ENCODE results near the gene MED29. TPM values are rescaled to one million over a fixed set of nuclear protein-coding genes. Genes with fewer than 3 reads are reported as not detected.

MED29 gene
- total and polyA plus RNA-seq, 2 of the 13 experiments (the other 11 are each of a cell fraction or from before 2014, with no cell fraction given), result 14.0 to 19.7 TPM

DNA sequence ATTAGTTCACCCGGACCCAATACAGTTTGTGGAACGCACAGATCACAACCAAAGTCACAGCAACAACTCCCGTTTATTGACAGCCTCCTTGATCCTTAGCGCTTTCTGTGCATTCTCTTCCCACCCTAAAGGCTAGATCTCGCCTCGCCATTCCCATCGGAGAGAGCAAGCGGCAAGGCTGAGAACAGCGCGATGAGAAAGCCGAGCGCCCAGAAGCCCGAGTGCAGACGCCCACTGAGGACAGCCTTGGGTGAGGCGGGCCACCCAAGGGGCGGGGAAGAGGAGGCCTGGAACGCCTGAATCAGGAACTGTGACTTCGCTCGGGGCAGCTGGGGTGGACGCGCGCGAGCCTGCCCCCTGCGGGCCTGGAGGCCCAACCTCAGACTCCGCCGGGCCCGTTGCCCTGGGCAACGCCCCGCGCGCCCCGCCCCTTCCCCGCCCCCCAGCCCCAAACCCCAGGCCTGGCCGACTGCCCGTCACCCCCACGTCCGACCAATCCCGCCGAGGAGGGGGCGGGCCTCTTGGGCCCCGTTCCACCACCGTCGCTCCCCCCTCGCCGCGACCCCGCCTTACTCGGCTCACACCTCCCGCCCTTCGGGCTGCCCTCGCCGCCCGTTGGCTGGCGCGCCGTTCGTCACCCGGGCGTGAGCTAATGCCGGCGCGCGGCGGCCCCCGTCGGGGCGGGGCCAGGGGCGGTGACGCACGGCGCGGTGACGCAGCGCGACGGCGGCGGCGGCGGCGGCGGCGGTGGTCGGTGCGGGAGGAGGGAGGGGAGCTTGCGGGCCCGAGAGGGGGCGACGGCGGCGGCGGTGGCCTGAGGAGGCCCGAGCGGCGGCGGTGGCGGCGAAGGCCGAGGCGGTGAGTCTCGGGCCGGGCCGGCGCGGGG, 49.2 kb upstream of the MED29 start, which contains the start of gene SAMD4B (continued):
- TF ChIP-seq MIXL1 (CRISPR knock-in tag; IDR thresholded peaks at IDR 0.05) (peak; percentile 39; the same call in 1 of the 2 replicates), ZNF138 (CRISPR knock-in tag; IDR thresholded peaks at IDR 0.05; ENCODE audit: low read depth) (0 out of 2 replicates have a peak, but pooled peaks have one; percentile 32), POGZ (CRISPR knock-in tag; IDR thresholded peaks at IDR 0.05) (peak; percentile 84), KDM4B (CRISPR knock-in tag; IDR thresholded peaks at IDR 0.05) (no peak), NCOR1 (IDR thresholded peaks at IDR 0.05; ENCODE audit: borderline replicate concordance, low read length) (no peak), ZBTB42 (CRISPR knock-in tag; IDR thresholded peaks at IDR 0.05) (no peak), NFIC (IDR thresholded peaks at IDR 0.05; ENCODE audit: low read length) (no peak), ZNF441 (CRISPR knock-in tag; IDR thresholded peaks at IDR 0.05; ENCODE audit: borderline replicate concordance) (peak; percentile 51; the same call in 1 of the 2 replicates), IKZF1 (IDR thresholded peaks at IDR 0.05) (no peak), PHB2 (IDR thresholded peaks at IDR 0.05; ENCODE audit: partially characterized antibody) (no peak), SCMH1 (CRISPR knock-in tag; IDR thresholded peaks at IDR 0.05; ENCODE audit: borderline replicate concordance) (no peak), ZNF543 (CRISPR knock-in tag; IDR thresholded peaks at IDR 0.05) (peak; percentile 73), ZFP82 (CRISPR knock-in tag; IDR thresholded peaks at IDR 0.05; ENCODE audit: borderline replicate concordance) (no peak), NFKBIZ (CRISPR knock-in tag; IDR thresholded peaks at IDR 0.05) (peak; percentile 90), ZBTB38 (CRISPR knock-in tag; IDR thresholded peaks at IDR 0.05) (peak; percentile 37; the same call in 1 of the 2 replicates), EED (CRISPR knock-in tag; IDR thresholded peaks at IDR 0.05) (no peak), SMAD3 (CRISPR knock-in tag; IDR thresholded peaks at IDR 0.05) (peak; percentile 76), NFKB2 (CRISPR knock-in tag; IDR thresholded peaks at IDR 0.05; ENCODE audit: borderline replicate concordance) (peak; percentile 74; the same call in 1 of the 2 replicates), TEAD3 (CRISPR knock-in tag; optimal IDR thresholded peaks at IDR 0.05; ENCODE audit: borderline replicate concordance) (peak; percentile 86), YY1 (IDR thresholded peaks at IDR 0.05; ENCODE audit: insufficient read depth, insufficient replicate concordance, low read depth, low read length) (peak; percentile 82), TCF7 (IDR thresholded peaks at IDR 0.05; ENCODE audit: low read depth) (no peak), ZNF354B (CRISPR knock-in tag; IDR thresholded peaks at IDR 0.05) (no peak), FOXJ3 (CRISPR knock-in tag; IDR thresholded peaks at IDR 0.05; ENCODE audit: borderline replicate concordance) (no peak), POLR2AphosphoS2 (IDR thresholded peaks at IDR 0.05; ENCODE audit: low read depth, low read length) (no peak), BCL6 (CRISPR knock-in tag; IDR thresholded peaks at IDR 0.05) (peak; percentile 49; the same call in 1 of the 2 replicates), ZNF432 (CRISPR knock-in tag; IDR thresholded peaks at IDR 0.05; ENCODE audit: borderline replicate concordance) (no peak)
- TF ChIP-seq, protein P1, sequence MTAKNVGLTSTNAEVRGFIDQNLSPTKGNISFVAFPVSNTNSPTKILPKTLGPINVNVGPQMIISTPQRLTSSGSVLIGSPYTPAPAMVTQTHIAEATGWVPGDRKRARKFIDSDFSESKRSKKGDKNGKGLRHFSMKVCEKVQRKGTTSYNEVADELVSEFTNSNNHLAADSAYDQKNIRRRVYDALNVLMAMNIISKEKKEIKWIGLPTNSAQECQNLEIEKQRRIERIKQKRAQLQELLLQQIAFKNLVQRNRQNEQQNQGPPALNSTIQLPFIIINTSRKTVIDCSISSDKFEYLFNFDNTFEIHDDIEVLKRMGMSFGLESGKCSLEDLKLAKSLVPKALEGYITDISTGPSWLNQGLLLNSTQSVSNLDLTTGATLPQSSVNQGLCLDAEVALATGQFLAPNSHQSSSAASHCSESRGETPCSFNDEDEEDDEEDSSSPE (CRISPR knock-in tag; IDR thresholded peaks at IDR 0.05), result peak; percentile 53
- TF ChIP-seq, protein P2, sequence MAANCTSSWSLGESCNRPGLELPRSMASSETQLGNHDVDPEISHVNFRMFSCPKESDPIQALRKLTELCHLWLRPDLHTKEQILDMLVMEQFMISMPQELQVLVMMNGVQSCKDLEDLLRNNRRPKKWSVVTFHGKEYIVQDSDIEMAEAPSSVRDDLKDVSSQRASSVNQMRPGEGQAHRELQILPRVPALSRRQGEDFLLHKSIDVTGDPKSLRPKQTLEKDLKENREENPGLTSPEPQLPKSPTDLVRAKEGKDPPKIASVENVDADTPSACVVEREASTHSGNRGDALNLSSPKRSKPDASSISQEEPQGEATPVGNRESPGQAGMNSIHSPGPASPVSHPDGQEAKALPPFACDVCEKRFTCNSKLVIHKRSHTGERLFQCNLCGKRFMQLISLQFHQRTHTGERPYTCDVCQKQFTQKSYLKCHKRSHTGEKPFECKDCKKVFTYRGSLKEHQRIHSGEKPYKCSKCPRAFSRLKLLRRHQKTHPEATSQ (CRISPR knock-in tag; IDR thresholded peaks at IDR 0.05; ENCODE audit: borderline replicate concordance), result no peak
- TF ChIP-seq, protein P3, sequence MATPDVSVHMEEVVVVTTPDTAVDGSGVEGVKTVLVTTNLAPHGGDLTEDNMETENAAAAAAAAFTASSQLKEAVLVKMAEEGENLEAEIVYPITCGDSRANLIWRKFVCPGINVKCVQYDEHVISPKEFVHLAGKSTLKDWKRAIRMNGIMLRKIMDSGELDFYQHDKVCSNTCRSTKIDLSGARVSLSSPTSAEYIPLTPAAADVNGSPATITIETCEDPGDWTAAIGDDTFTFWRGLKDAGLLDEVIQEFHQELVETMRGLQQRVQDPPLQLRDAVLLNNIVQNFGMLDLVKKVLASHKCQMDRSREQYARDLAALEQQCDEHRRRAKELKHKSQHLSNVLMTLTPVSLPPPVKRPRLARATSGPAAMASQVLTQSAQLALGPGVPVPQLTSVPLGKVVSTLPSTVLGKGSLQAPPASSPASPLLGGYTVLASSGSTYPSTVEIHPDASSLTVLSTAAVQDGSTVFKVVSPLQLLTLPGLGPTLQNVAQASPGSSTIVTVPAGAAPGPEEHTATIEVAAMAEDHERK (CRISPR knock-in tag; IDR thresholded peaks at IDR 0.05; ENCODE audit: low read depth), result peak; percentile 81

Measured in HepG2 (cell line).